Colonic mucosa (tissue), 4 donors: ENCODE results near the gene ATP7A. TPM values are rescaled to one million over a fixed set of nuclear protein-coding genes. Genes with fewer than 3 reads are reported as not detected.

Experiments used
- DNase-seq: peaks from one replicate; pipeline ENCODE4 v3.0.0-alpha.2; 2020
- H3K27ac ChIP-seq: fragments of 200-600 bp; one replicate; pipeline ENCODE4 v1.8.0; 2021
- H3K27me3 ChIP-seq: fragments of 200-600 bp; one replicate; pipeline ENCODE4 v1.8.0; 2021
- H3K36me3 ChIP-seq: fragments of 200-600 bp; one replicate; pipeline ENCODE4 v1.8.0; 2021
- H3K4me1 ChIP-seq: fragments of 200-600 bp; one replicate; pipeline ENCODE4 v1.8.0; 2021; ENCODE audit warnings: mild to moderate bottlenecking
- H3K4me3 ChIP-seq: fragments of 200-600 bp; one replicate; pipeline ENCODE4 v1.8.0; 2021
- H3K9ac ChIP-seq, 2 donors: one replicate each; pipeline ENCODE4 v1.7.0; 2013; ENCODE audit warnings: control low read depth in 2 of 2, low read depth in 2 of 2, low read length in 2 of 2
- H3K9me3 ChIP-seq: fragments of 200-600 bp; one replicate; pipeline ENCODE4 v1.8.0; 2021
- CTCF ChIP-seq: fragments of 200-600 bp; IDR thresholded peaks from one replicate; pipeline ENCODE4 v1.8.0; 2022; ENCODE audit warnings: antibody characterized with exemption, mild to moderate bottlenecking
- intact Hi-C: fragments of 100-400 bp; cut with DNase I; formaldehyde crosslinking; loops from one replicate; pipeline ENCODE4 v1.14.1; 2022
- total RNA-seq, 2 donors: library from RNA; stranded (reverse); fragmentation: NEBNext Ultra II Directional in 1 of 2; extraction: Animal tissue kit (Norgen Biotek cat#: 25700) in 1 of 2; gene quantifications; one replicate each; pipeline ENCODE4 v1.2.1, GENCODE V29; 2021
- donor health status: healthy.
- donor health status: DM: no; HTN: no; CAD: no.
- donor health status: DM: no; HTN: no; CAD: no.

ATP7A gene
- total RNA-seq, 2 donors from 2014 or later: 8.3 to 11.8 TPM

GRCh38 chrX:77961063-77961462 is 50.6 kb downstream of the ATP7A start:
- Histone ChIP-seq H3K4me1 (no peaks in the 10 kb centered on the region), H3K4me3 (no peak overlapping the region), H3K27me3 (no peaks in the 10 kb centered on the region), H3K36me3 (no peaks in the 10 kb centered on the region), H3K9ac (no peak overlapping the region), H3K9me3 (no peaks in the 10 kb centered on the region), H3K27ac (no peak overlapping the region)
- no peak for TF ChIP-seq CTCF
- intact Hi-C loops: no loop called here
- no peak for DNase-seq

GRCh38 chrX:77962068-77962902 is 51.8 kb downstream of the ATP7A start:
- Histone ChIP-seq H3K4me3 (no peak overlapping the region), H3K4me1 (no peaks in the 10 kb centered on the region), H3K36me3 (no peaks in the 10 kb centered on the region), H3K9ac (no peak overlapping the region), H3K9me3 (no peaks in the 10 kb centered on the region), H3K27ac (no peak overlapping the region), H3K27me3 (no peaks in the 10 kb centered on the region)
- no peak for TF ChIP-seq CTCF
- DNase-seq: no peak
- intact Hi-C loops: no loop called here

GRCh38 chrX:77966361-77966760 is 55.9 kb downstream of the ATP7A start:
- TF ChIP-seq CTCF: no peak
- intact Hi-C loops: no loop called here

GRCh38 chrX:77967631-77968030 is 57.1 kb downstream of the ATP7A start:
- TF ChIP-seq CTCF: no peak
- Histone ChIP-seq H3K4me3 (no peak overlapping the region), H3K9me3 (no peaks in the 10 kb centered on the region), H3K27me3 (no peaks in the 10 kb centered on the region), H3K27ac (no peak overlapping the region), H3K9ac (no peak overlapping the region), H3K4me1 (no peaks in the 10 kb centered on the region), H3K36me3 (no peaks in the 10 kb centered on the region)
- DNase-seq: no peak
- intact Hi-C loops: no loop called here

More at GRCh38 chrX:77966361-77966760, 55.9 kb downstream of the ATP7A start:
- Histone ChIP-seq H3K9ac (no peak overlapping the region), H3K4me1 (no peaks in the 10 kb centered on the region), H3K27me3 (no peaks in the 10 kb centered on the region), H3K27ac (no peak overlapping the region), H3K36me3 (no peaks in the 10 kb centered on the region), H3K4me3 (no peak overlapping the region), H3K9me3 (no peaks in the 10 kb centered on the region)
- DNase-seq: no peak

- Histone ChIP-seq H3K9ac (no peak within 1 kb of the TSS), H3K9me3 (no peaks in the 10 kb centered on the region), H3K27ac (no peak within 1 kb of the TSS), H3K36me3 (no peaks in the 10 kb centered on the region), H3K4me1 (no peaks in the 10 kb centered on the region), H3K4me3 (no peak within 1 kb of the TSS), H3K27me3 (no peaks in the 10 kb centered on the region)
- TF ChIP-seq CTCF: no peak
- DNase-seq: no peak
- intact Hi-C loops: no loop called here
Observed at GRCh38 chrX:77969538-77969937, 59.0 kb downstream of the ATP7A start, which contains the start of gene PGAM4. Gene PGAM4, minus strand, starts transcription at chrX:77969638. Its CDS starts 0 bp downstream, at chrX:77969638.
